ENCODE data around the gene CHST3.
"Not testable (repeated sequence)": the region's sequence is repeated elsewhere in the genome, so short reads cannot be mapped to it uniquely, and the experiment has no call there.

CHST3 gene

DNA sequence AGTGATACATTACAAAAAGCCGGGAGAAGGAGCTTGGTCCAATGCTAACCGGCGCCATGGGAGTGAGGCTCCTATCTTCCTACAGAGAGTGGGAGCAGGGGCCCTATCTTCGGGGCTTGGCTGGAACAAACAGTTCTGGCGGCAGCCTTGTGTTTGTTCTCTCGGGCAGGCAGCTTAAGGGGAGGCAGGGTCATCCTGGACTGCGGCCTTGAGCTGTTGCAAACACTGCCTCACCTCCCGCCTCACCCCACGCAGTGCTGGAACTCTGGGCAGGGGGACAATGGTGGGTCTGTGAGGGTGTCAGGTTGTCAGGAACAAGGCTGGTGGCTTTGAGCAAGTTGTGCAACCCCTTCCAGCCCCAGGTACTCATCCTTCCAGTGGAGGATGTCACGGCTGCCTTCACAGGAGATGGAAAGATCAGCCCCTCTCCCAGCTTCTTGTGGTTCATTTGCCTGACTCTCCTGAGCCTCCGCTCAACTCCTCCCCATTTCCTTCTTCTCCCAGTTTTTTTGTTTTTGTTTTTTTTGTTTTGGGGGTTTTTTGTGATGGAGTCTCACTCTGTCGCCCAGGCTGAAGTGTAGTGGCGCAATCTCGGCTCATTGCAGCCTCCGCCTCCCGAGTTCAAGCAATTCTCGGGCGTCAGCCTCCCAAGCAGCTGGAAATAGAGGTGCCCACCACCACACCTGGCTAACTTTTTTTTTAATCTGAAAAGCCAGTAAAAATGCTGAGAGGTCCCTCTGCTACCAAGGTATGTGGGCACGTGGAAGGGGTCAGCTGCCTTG lies 66.8 kb downstream of the CHST3 start:
- DNase-seq (ENCODE audit: low read depth in 2 of 2) = no peak

DNA sequence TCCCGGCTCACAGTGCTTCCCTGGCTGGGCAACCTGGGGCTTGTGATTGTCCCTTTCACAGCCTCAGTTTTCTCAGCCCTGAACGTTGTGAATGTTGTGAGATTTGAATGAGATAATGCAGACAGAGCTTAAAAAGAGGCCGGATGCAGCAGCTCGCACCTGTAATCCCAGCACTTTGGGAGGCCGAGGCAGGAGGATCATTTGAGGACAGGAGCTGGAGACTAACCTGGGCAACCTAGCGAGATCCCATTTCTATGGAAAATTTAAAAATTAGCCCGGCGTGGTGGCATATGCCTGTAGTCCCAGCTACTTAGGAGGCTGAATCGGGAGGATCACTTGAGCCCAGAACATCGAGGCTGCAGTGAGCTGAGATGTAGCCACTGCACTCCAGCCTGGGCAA lies 67.5 kb downstream of the CHST3 start:
- DNase-seq (ENCODE audit: low read depth in 2 of 2) = no peak

GRCh38 chr10:72032409-72033162 lies 68.4 kb downstream of the CHST3 start:
- DNase-seq (ENCODE audit: low read depth in 2 of 2) = not testable (repeated sequence)

DNA sequence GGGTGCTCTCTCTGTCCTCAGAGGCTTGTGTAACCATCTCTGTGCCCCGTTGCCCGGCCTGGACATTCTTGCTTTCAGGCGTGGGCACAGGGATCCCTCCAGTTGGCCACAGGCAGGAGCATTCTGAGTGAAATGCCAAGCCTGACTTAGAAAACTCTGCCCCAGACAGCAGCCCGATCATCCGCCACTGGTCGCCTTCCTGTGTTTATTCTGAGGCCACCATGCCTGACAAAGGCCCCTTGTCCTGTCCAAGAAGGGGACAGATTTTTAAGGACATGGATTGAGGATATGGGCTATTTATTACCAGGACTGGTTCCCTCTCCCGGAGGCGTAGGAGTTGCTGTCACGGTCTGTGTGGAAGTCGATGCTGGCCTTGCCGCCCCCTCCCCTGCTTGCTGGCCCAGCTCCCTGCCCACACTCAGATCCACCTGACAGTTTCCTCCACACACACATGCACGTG lies 69.9 kb downstream of the CHST3 start:
- DNase-seq (ENCODE audit: low read depth in 2 of 2) = no peak

DNA sequence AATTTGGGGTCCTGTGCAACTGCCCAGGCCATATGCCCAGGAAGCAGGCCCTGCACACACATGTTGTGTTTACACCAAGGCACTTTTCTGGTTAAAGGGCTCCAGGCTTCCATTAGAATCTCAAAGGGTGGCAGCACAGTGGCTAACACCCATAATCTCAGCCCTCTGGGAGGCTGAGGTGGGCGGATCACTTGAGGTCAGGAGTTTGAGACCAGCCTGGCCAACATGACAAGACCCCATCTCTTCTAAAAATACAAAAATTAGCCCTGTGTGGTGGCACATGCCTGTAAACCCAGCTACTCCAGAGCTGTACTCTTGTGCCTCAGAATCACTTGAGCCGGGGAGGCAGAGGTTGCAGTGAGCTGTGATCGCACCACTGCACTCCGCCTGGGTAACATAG lies 70.6 kb downstream of the CHST3 start:
- no peak for DNase-seq (ENCODE audit: low read depth in 2 of 2)

- no peak for DNase-seq (ENCODE audit: low read depth in 2 of 2)
These were observed 71.2 kb downstream of the CHST3 start for GRCh38 chr10:72035252-72035887.

GRCh38 chr10:72037266-72037665 lies 73.1 kb downstream of the CHST3 start:
- DNase-seq (ENCODE audit: low read depth in 2 of 2) = no peak

DNA sequence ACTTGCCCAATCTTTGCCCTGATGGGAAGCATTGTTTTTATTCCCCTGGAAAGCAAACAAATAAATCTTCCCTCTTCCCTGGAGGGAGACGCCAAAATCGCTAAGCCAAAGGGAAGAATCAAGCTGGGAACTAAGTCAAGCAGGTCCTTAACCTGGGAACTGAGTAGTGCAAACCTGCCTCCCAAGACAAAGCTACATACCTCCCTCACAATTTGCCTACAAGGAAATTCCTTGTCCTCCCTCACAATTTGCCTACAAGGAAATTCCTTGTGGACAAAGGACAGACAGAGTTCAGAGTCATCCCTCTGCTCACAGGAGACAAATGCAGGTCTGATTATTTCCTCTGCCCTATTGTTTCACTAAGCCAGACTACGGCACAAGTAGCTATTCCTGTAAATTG lies 73.6 kb downstream of the CHST3 start:
- no peak for DNase-seq (ENCODE audit: low read depth in 2 of 2)

- DNase-seq (ENCODE audit: low read depth in 2 of 2) = no peak
These were observed 74.3 kb downstream of the CHST3 start for GRCh38 chr10:72038458-72039001.

DNA sequence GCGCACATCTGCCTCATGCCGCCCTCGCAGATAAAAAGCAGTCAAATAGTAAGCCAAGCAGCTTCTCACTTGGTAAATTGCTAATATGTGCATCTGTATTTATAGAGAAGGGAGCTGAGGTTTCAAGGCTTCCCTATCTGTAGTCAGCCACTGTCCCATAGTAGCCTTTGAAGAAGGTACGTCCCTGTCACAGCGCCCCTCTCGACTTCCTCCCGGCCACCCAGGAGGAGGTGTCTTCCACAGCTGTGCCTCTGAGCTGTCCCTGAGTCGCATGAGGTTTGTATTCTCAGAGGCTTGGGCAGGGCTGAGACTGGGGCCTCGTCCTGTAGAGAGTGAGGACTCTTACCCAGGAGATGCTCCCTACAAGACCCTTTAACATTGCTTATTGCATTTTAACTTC lies 75.2 kb downstream of the CHST3 start:
- no peak for DNase-seq (ENCODE audit: low read depth in 2 of 2)

DNA sequence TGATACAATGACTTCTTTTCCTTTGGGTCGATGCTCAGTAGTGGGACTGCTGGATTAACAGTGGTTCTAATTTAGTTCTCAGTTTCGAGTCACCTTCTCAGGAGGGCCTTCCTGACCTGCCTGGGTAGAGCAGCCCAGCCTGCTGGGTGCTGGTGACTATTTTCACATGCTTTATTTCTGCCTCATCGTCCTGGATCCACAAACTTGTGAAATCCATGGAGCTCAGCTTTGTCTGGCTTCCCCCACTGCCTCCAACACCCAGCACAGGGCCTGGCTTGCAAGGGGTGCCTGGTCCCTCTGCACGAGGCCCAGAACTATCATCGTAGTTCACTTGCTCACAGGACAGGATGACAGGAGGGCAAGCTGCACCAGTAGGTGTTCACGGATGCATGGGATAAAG lies 77.3 kb downstream of the CHST3 start:
- DNase-seq (ENCODE audit: low read depth in 2 of 2) = no peak

GRCh38 chr10:72043016-72043834 lies 79.0 kb downstream of the CHST3 start:
- no peak for DNase-seq (ENCODE audit: low read depth in 2 of 2)

DNA sequence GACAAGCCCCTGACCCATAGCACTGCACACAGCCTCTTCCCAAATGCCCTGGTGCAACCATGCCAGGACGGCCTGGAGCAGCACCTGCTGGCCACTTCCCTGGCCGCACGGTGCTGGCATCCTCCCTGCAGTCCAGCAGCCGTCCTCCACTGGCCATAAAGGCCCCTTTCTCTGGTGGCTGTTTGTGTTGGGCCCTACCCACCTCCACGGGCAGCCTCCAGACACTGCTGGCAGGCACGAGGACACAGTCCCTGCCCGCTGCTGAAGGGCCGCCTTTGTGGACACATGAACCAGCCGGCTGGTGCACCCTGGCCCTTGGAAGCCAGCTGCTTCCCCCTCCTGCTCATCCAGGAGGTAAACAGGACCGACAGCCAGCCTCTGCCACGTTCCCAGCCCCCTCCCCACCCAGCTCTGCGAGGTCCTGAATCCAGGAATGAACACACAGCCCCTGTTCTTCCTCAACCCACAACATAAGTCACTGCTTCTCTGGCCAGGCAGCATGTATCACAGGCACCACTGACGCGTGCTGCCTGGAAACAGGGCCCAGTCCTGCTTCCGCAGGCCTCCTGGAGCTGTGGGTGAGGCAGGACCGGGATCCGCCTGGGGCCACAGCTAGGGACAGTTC lies 80.3 kb downstream of the CHST3 start:
- no peak for DNase-seq (ENCODE audit: low read depth in 2 of 2)

DNA sequence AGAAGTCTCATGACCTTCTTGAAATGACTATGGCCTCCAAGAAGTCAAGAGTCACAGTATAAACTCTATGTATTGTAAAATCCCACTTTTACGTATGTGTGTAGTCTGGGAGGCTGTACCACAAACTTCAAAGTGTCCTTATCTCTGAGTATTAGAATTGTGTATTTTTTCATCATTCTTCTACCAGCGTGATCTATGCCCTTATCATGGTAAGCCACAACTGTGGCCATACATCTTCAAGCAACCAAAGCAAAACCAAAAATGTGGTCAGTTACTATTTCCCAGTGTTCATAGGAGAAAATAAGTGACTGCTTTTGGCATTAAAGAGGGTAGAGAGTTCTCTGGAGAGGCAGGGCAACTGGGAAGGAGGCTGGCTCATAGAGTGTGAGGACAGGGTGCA lies 81.4 kb downstream of the CHST3 start:
- no peak for DNase-seq (ENCODE audit: low read depth in 2 of 2)

DNA sequence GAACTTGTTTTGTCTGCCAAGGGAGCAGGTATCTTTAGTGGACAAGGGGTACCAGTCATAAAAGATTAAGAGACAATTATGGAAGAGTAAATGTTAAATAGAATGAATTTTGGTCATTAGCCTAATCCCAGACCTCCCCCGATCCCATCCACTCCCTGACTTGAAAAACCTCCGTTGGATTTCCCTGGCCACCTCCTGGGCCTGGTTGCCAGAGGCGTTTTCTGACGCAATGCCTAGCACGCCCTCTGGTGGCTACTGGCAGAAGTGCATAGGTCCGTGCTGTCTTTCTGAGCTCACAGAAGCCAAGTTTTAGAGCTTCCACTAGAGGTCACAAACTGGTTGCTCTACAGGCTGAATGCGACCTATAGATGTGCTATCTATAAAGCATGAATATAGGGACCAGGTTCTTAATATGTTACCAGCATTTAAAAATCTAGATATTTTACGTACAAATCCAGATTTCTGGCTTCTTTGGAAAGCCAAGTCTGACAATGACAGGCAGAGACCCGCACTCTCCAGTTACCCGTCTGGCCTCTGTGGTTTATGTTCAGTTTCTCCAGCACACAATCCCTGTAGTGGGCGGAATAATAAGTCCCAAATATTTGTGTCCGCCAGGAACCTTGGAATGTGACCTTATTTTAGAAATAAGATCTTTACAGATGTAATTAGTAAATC lies 84.4 kb downstream of the CHST3 start:
- DNase-seq (ENCODE audit: low read depth in 2 of 2) = peak; percentile 82 to 85

- DNase-seq (ENCODE audit: low read depth in 2 of 2) = no peak
These were observed 85.3 kb downstream of the CHST3 start for GRCh38 chr10:72049472-72049871.

DNA sequence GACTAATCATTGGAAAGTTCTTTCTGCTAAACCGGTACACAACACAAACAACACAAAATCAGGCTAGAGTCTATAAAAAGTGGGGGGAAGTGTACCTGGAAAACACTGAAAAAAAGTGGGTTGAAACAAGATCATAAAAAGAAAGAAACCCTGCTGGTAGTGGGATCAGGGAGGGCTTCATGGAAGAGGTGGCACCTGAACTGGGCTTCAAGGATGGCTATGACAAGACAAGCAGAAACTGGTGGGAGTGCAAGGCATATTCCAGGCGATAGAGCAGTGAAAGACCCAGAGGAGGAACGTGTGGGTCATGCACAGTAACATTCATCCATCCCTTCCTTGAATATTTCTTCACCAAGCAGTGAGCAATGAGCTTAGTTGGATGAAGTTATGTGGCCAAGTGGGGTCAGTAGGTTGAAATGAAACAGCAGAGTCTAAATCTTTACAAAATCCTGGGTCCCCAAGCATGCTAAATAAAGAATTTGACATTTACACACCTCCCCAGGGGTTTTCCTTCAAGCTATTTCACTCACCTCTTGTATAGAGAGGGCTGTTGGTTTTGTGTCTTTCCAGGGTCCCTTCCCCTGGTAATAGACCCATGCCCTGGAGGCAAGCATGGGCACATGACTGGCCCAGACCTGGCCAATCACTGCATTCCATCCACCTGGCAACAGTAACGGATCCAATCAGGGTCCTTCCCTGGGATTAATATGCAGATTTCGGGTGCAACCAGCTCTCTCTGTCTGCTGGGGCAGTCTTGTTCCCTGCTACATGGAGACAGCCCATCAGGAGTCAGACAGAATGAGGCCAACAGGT lies 86.0 kb downstream of the CHST3 start:
- DNase-seq (ENCODE audit: low read depth in 2 of 2) = no peak

DNA sequence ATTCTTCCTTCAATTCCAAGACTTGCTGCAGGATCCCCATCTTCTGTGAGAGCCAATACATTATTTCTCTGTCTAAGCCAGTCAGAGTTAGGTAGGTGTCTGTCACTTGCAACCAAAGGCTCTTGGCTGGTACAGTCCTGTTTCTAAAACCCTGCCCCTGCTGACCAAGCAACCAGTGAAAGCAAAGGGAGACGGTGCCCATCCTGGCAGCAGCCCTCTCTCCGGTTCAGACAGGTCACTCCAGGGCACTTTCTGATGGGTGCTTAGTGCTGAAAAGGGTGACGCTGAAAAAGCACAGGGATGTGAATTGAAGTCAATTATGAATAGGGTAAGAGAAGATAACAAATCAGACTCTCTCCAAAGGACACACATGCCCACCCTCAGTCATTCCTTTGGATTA lies 86.7 kb downstream of the CHST3 start:
- DNase-seq (ENCODE audit: low read depth in 2 of 2) = no peak

GRCh38 chr10:72053690-72054089 lies 89.5 kb downstream of the CHST3 start:
- DNase-seq (ENCODE audit: low read depth in 2 of 2) = no peak

DNA sequence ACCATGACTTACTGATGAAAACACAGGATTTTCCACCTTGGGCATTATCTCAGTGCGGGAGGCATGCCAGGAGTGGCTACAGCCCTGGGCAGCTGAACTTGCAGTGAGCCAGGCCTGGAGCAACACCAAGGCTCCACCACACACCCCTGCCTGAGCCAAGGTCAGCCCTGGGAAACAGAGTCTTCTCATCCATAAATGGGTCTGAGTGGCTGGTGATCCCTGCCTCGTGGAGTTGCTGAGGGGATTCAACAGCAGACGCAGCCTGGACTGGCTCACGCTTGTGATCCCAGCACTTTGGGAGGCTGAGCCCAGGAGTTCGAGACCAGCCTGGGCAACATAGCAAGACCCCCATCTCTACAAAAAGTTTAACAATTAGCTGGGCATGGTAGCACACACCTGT lies 91.9 kb downstream of the CHST3 start:
- DNase-seq (ENCODE audit: low read depth in 2 of 2) = no peak
